HG02870 (cell line): ENCODE measurements around the gene APCDD1.
A peak's percentile ranks its signal among the peaks of the same experiment; 100 is the strongest.
"Not testable (repeated sequence)": the region's sequence is repeated elsewhere in the genome, so short reads cannot be mapped to it uniquely, and the experiment has no call there.

Experiments used
- ATAC-seq: cut with Tn5 transposase; IDR thresholded peaks from one replicate; pipeline ENCODE4 v1.9.1; 2021; ENCODE audit warnings: mild to moderate bottlenecking, moderate library complexity; ENCODE audit not compliant: unreplicated experiment

The APCDD1 gene

GRCh38 chr18:10524507-10525370, 70.3 kb downstream of the APCDD1 start:
- no peak for ATAC-seq

- ATAC-seq = no peak
Measured at GRCh38 chr18:10525371-10525691, 70.9 kb downstream of the APCDD1 start.

GRCh38 chr18:10525697-10526560, 71.5 kb downstream of the APCDD1 start, which contains the start of gene NAPG:
Gene NAPG, plus strand, starts transcription at chr18:10526027. Its CDS starts 76 bp downstream, at chr18:10526103.
- peak; percentile 74 for ATAC-seq

DNA sequence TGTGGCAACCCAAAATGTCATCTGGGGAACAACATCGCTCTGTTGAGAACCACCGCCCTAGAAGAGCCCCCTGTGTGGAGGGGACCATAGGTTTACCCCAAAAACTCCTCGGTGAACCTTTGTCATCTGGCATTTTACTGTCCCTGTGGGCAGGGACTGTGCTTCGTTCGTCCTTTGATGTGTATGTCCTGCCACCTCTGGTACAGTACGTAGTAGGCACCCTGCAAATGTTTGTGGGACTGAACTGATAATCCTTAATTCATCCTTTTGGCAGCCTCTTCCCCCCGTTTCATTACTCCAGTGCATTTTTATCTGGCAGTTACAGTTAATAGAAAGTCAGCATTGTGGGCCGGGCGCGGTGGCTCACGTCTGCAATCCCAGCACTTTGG, 72.1 kb downstream of the APCDD1 start:
- peak; percentile 4 for ATAC-seq

DNA sequence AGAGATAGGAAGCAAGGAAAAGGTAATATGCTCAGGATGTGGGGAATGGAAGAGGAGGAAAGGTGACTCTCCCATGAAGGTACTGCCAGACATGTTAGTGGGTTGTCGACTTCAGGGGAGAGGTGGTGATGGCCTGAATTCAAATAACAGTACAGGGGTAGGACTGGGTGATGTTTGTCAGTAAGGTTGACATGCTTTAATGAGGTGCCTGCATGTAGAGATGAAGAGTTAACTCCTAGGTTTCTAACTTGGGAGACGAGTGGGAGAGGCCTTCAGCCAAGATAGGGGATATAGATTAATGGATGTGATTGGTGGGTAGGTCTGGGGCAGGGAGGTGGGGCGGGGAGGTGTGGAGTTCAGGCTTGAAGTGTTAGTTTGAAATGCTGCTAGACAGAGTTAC, 74.0 kb downstream of the APCDD1 start:
- ATAC-seq = no peak

GRCh38 chr18:10530002-10530401, 75.6 kb downstream of the APCDD1 start:
- ATAC-seq = no peak

GRCh38 chr18:10530852-10531251, 76.4 kb downstream of the APCDD1 start:
- no peak for ATAC-seq

DNA sequence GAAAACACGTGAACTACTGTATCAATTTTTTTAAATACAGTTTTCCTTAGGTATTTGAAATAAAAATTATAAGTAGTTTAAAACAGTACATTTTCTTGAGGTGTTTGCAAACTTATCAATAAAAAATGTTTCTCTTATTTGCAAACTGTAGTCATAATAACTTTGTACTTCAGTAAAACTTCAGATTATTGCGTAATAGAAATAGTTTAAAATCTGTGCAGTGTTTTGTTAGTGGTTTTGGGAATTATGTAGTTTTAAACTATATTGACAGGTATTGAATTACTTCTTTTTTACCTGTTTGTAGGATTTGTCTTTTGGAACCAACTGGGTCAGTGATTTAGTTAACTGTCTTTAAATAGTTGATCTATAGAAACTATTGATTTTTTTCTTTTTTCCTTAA, 78.7 kb downstream of the APCDD1 start:
- no peak for ATAC-seq

- no peak for ATAC-seq
Measured at GRCh38 chr18:10536280-10536679, 81.8 kb downstream of the APCDD1 start.

- ATAC-seq = no peak
Measured at GRCh38 chr18:10537765-10538164, 83.3 kb downstream of the APCDD1 start.

DNA sequence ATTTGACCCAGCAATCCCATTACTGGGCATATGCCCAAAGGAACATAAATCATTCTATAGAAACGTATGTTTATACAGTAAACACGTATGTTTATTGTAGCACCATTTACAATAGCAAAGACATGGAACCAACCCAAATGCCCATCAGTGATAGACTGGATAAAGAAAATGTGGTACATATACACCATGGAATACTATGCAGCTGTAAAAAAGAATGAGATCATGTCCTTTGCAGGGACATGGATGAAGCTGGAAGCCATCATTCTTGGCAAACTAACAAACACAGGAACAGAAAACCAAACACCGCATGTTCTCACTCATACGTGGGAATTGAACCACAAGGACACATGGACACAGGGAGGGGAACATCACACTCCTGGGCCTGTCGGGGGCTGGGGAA, 84.7 kb downstream of the APCDD1 start:
- not testable (repeated sequence) for ATAC-seq
